CD14-positive monocyte (primary cell): ENCODE data around the gene RALBP1. TPM values are rescaled to one million over a fixed set of nuclear protein-coding genes. Genes with fewer than 3 reads are reported as not detected.
A peak's percentile ranks its signal among the peaks of the same experiment; 100 is the strongest.

Experiments used
- DNase-seq, 3 donors: peaks; one replicate each; pipeline ENCODE4 v3.0.0-alpha.2; 2011 to 2022
- H2AFZ ChIP-seq: 2 replicates; pipeline ENCODE4 v1.6.0; 2012; ENCODE audit warnings: mild to moderate bottlenecking, low read depth, low read length, inconsistent platforms; ENCODE audit not compliant: insufficient read depth, poor library complexity, severe bottlenecking
- H3K27ac ChIP-seq, 2 donors: 1 replicate in 1 of 2; 2 replicates in 1 of 2; pipeline ENCODE4 v1.5.1; 2012 to 2013; ENCODE audit warnings: low read length in 2 of 2, control low read depth in 1 of 2, inconsistent platforms in 1 of 2, low read depth in 1 of 2, mild to moderate bottlenecking in 1 of 2
- H3K27me3 ChIP-seq, 2 donors: one replicate each; pipeline versions ENCODE4 v1.6.0 to v1.6.1; 2011 to 2013; ENCODE audit warnings: low read length in 2 of 2; ENCODE audit not compliant: control insufficient read depth in 2 of 2, insufficient read depth in 2 of 2
- H3K36me3 ChIP-seq, 2 donors: replicated peaks in 1 of 2; 1 replicate in 1 of 2; 2 replicates in 1 of 2; pipeline versions ENCODE4 v1.5.1 to v1.6.1; 2012 to 2013; ENCODE audit warnings: low read length in 2 of 2, control low read depth in 1 of 2, inconsistent platforms in 1 of 2, mild to moderate bottlenecking in 1 of 2; ENCODE audit not compliant: insufficient read depth in 2 of 2, control insufficient read depth in 1 of 2
- H3K4me1 ChIP-seq, 2 donors: 1 replicate in 1 of 2; 2 replicates in 1 of 2; pipeline versions ENCODE4 v1.5.1 to v1.6.1; 2012 to 2013; ENCODE audit warnings: low read length in 2 of 2, control low read depth in 1 of 2, inconsistent platforms in 1 of 2, mild to moderate bottlenecking in 1 of 2, moderate library complexity in 1 of 2; ENCODE audit not compliant: insufficient read depth in 2 of 2, control insufficient read depth in 1 of 2
- H3K4me2 ChIP-seq: replicated peaks from 2 replicates; pipeline ENCODE3; 2012; ENCODE audit warnings: low read length, moderate library complexity, mild to moderate bottlenecking; ENCODE audit not compliant: poor library complexity, severe bottlenecking; ENCODE audit errors: extremely low read depth
- H3K4me3 ChIP-seq, 3 experiments: fragments of 200-600 bp in 1 of 3; sonication (generic) in 1 of 3; replicated peaks in 1 of 3; 1 replicate in 2 of 3; 2 replicates in 1 of 3; pipeline ENCODE4 v1.5.1; 2011 to 2013; ENCODE audit warnings: low read length in 3 of 3, mild to moderate bottlenecking in 3 of 3, control low read depth in 2 of 3, low read depth in 2 of 3, inconsistent platforms in 1 of 3, moderate library complexity in 1 of 3
- H3K79me2 ChIP-seq: 2 replicates; pipeline ENCODE4 v1.6.0; 2012; ENCODE audit warnings: mild to moderate bottlenecking, control low read depth, inconsistent platforms, low read length, moderate library complexity; ENCODE audit not compliant: insufficient read depth
- H3K9ac ChIP-seq: 2 replicates; pipeline ENCODE4 v1.6.0; 2017; ENCODE audit warnings: low read length, mild to moderate bottlenecking; ENCODE audit not compliant: insufficient read depth, poor library complexity, severe bottlenecking
- H3K9me3 ChIP-seq, 2 donors: replicated peaks in 1 of 2; 1 replicate in 1 of 2; 2 replicates in 1 of 2; pipeline versions ENCODE4 v1.5.1 to v1.6.1; 2012 to 2013; ENCODE audit warnings: low read length in 2 of 2, control low read depth in 1 of 2; ENCODE audit not compliant: control insufficient read depth in 1 of 2, insufficient read depth in 1 of 2
- H4K20me1 ChIP-seq: 2 replicates; pipeline ENCODE4 v1.6.0; 2012; ENCODE audit warnings: mild to moderate bottlenecking, low read length, control low read depth, moderate library complexity; ENCODE audit not compliant: insufficient read depth
- H3K27ac Mint-ChIP-seq, 7 donors: one replicate each; pipeline ENCODE4 v1.8.0; 2020; ENCODE audit warnings: mild to moderate bottlenecking in 7 of 7, mixed read lengths in 7 of 7, moderate library complexity in 6 of 7, inconsistent platforms in 2 of 7
- H3K27me3 Mint-ChIP-seq, 3 donors: one replicate each; pipeline ENCODE4 v1.8.0; 2021 to 2022; ENCODE audit warnings: low read depth in 3 of 3, mild to moderate bottlenecking in 3 of 3, mixed read lengths in 3 of 3, moderate library complexity in 3 of 3, inconsistent platforms in 1 of 3
- H3K36me3 Mint-ChIP-seq, 2 donors: one replicate each; pipeline ENCODE4 v1.8.0; 2020; ENCODE audit warnings: mixed read lengths in 2 of 2, inconsistent platforms in 1 of 2, mild to moderate bottlenecking in 1 of 2
- H3K4me1 Mint-ChIP-seq: one replicate; pipeline ENCODE4 v1.8.0; 2020; ENCODE audit warnings: mild to moderate bottlenecking, mixed read lengths
- H3K4me3 Mint-ChIP-seq, 2 donors: one replicate each; pipeline ENCODE4 v1.8.0; 2020; ENCODE audit warnings: mild to moderate bottlenecking in 2 of 2, mixed read lengths in 2 of 2, moderate library complexity in 1 of 2
- H3K9me3 Mint-ChIP-seq, 7 donors: one replicate each; pipeline ENCODE4 v1.8.0; 2020 to 2022; ENCODE audit warnings: mixed read lengths in 7 of 7, mild to moderate bottlenecking in 6 of 7, moderate library complexity in 6 of 7, inconsistent platforms in 2 of 7
- CTCF ChIP-seq: fragments of 200-600 bp; IDR thresholded peaks from one replicate; pipeline ENCODE4 v1.8.0; 2022; ENCODE audit warnings: antibody characterized with exemption, mild to moderate bottlenecking
- whole genome bisulfite sequencing: methylation state at CpG from one replicate; pipeline ENCODE4 v1.1.5; 2013; ENCODE audit warnings: missing lambda C conversion rate; ENCODE audit not compliant: insufficient coverage; 5-methylcytosine and 5-hydroxymethylcytosine counted together
- intact Hi-C, 2 donors: fragments of 100-400 bp; cut with micrococcal nuclease; formaldehyde crosslinking; loops; one replicate each; pipeline versions ENCODE4 v1.15.0 to v1.15.1; 2023
- polyA plus RNA-seq, 3 donors: library from polyadenylated mRNA; depleted of rRNA in 1 of 3; unstranded in 2 of 3; stranded (reverse) in 1 of 3; fragments of 300-500 nt in 2 of 3; fragments of >200 nt in 1 of 3; fragmentation: Illumina TruSeq in 2 of 3; gene quantifications; 1 replicate in 2 of 3; 2 replicates in 1 of 3; pipeline ENCODE4 v1.2.3, GENCODE V29; 2012 to 2021

RALBP1 gene
- polyA plus RNA-seq, 3 donors: 21.5 to 36.0 (median 32.8) TPM

- Histone ChIP-seq H3K27me3 (no peaks in the 10 kb centered on the region), H3K79me2 (peaks cover 14% of the 10 kb centered on the region), H3K4me3 (no peak overlapping the region), H3K4me1 (peaks cover 0 to 5% of the 10 kb centered on the region in 2 donors), H3K9ac (no peak overlapping the region), H3K36me3 (peaks cover 58 to 95% of the 10 kb centered on the region in 2 donors), H3K9me3 (no peaks in the 10 kb centered on the region), H2AFZ (no peak overlapping the region), H3K27ac (no peak overlapping the region), H3K4me2 (no peak overlapping the region), H4K20me1 (peaks cover 10% of the 10 kb centered on the region)
- TF ChIP-seq CTCF: no peak
- 95% methylated on average over 9 of the region's 9 CpGs for WGBS
- Mint-ChIP-seq H3K4me1 (peaks cover 5% of the 10 kb centered on the region), H3K27me3 (no peaks in the 10 kb centered on the region), H3K4me3 (no peak overlapping the region), H3K9me3 (peaks cover 0 to 2% (median 0%) of the 10 kb centered on the region in 7 donors), H3K36me3 (peaks cover 60 to 74% of the 10 kb centered on the region in 2 donors), H3K27ac (peak overlapping the region in 1 of 7 donors; percentile 10)
- no peak for DNase-seq
- intact Hi-C loops: loop anchor here in 1 of 2 donors (10.0 kb wide), 1 partner anchor 367 kb away; no protein-coding TSS in a partner anchor
Observed at GRCh38 chr18:9577361-9577760, 102.0 kb downstream of the RALBP1 start.

GRCh38 chr18:9578306-9578705, 103.0 kb downstream of the RALBP1 start:
- intact Hi-C loops: loop anchor here in 1 of 2 donors (10.0 kb wide), 1 partner anchor 366 kb away; no protein-coding TSS in a partner anchor
- H3K4me3 Mint-ChIP-seq: no peak overlapping the region
- Histone ChIP-seq H3K9me3 (no peaks in the 10 kb centered on the region), H3K4me1 (peaks cover 0 to 5% of the 10 kb centered on the region in 2 donors), H3K9ac (no peak overlapping the region), H3K36me3 (peaks cover 65 to 96% of the 10 kb centered on the region in 2 donors), H2AFZ (no peak overlapping the region), H3K27ac (no peak overlapping the region), H4K20me1 (peaks cover 10% of the 10 kb centered on the region), H3K4me2 (no peak overlapping the region), H3K79me2 (peaks cover 14% of the 10 kb centered on the region), H3K27me3 (no peaks in the 10 kb centered on the region), H3K4me3 (no peak overlapping the region)
- no peak overlapping the region for H3K27ac Mint-ChIP-seq
- no peaks in the 10 kb centered on the region for H3K27me3 Mint-ChIP-seq
- no peak for DNase-seq
- H3K9me3 Mint-ChIP-seq: peaks cover 0 to 2% (median 0%) of the 10 kb centered on the region in 7 donors
- peaks cover 5% of the 10 kb centered on the region for H3K4me1 Mint-ChIP-seq
- TF ChIP-seq CTCF: no peak
- H3K36me3 Mint-ChIP-seq: peaks cover 65 to 76% of the 10 kb centered on the region in 2 donors
